ENCODE measurements around the gene DNAJC24.

Gene DNAJC24

DNA sequence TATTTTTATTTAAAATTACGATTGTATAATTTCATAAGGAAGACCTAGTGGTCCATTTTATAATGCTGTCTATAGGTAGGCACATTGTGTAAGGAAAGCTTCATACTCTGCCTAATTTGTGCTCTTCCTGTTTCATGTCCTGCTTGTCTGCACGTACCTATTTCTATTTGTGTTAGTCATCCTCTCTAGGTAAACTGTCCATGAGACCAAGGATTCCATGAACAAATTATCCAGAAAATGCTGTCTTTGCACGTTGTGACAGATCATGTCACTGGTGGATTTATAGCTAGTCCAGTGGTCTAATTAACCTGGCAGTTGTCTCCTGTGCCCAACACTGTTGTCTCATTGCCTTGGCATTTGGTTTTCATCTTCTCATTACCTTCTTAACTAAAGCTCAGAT is 44.7 kb downstream of the DNAJC24 start:
- DNase-seq (ENCODE audit: low read depth in 1 of 2, low spot score in 1 of 2) = no peak

GRCh38 chr11:31415435-31415834 is 45.8 kb downstream of the DNAJC24 start:
- DNase-seq (ENCODE audit: low read depth in 1 of 2, low spot score in 1 of 2) = no peak

- no peak for DNase-seq (ENCODE audit: low read depth in 1 of 2, low spot score in 1 of 2)
Observed at GRCh38 chr11:31417357-31417756, 47.7 kb downstream of the DNAJC24 start.

DNA sequence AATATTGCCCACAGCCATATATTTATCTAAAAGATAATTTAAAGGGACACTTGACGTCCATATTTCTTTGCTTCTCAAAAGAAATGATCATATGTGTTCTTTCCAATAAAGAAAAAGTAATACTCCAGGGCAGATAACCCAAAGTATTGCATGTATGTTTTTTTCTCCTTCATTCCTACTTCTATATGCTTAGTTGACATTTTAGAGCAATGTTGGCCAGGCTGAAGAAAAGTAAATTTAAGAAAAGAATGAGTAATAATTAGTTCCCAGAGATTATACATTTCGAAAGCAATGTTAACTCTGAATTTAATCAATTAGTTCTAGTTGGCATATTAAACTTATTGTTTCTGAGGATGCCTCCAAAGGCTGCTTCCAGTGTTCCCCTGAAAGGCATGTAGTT is 48.2 kb downstream of the DNAJC24 start:
- no peak for DNase-seq (ENCODE audit: low read depth in 1 of 2, low spot score in 1 of 2)

GRCh38 chr11:31419138-31419537 is 49.5 kb downstream of the DNAJC24 start:
- no peak for DNase-seq (ENCODE audit: low read depth in 1 of 2, low spot score in 1 of 2)

- DNase-seq (ENCODE audit: low read depth in 1 of 2, low spot score in 1 of 2) = no peak
Observed at GRCh38 chr11:31419669-31420068, 50.0 kb downstream of the DNAJC24 start.

GRCh38 chr11:31421820-31422219 is 52.2 kb downstream of the DNAJC24 start:
- no peak for DNase-seq (ENCODE audit: low read depth in 1 of 2, low spot score in 1 of 2)

DNA sequence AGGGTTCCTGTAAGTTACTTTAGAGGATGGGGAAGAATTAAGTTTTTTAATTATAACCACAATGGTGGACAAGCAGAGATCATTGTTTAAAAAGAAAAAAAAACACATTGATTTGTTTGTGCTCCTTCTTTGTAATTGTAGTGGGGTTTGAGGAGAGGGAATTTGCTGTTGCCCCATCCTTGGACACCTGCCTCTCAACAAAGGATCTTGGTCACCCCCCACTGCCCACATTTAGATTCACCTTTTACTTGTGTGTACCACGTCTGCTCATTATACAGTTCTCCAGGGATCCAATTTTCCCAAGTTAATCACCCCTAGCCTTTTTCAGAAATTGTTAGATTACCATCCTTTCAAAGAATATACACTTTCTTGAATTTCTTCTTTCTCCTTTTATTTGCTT is 53.0 kb downstream of the DNAJC24 start:
- DNase-seq (ENCODE audit: low read depth in 1 of 2, low spot score in 1 of 2) = no peak

DNA sequence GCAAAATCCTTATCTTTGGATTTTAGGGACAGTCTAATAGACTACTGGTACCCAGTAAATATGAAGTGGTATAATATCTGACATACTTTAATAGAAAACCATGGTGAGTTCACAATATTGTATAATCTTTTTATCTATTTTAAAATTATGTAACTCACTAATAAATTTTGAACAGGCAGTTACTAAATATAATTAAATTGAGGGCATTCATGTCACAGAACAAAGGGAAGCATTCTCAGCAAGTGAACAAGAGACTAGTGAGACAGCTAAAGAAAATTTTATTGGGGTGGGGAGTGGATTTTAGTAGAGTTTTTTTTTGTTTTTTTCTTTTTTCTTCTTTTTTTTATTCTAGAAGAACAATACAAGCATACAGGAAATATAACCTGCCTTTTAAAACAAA is 55.0 kb downstream of the DNAJC24 start:
- no peak for DNase-seq (ENCODE audit: low read depth in 1 of 2, low spot score in 1 of 2)

DNA sequence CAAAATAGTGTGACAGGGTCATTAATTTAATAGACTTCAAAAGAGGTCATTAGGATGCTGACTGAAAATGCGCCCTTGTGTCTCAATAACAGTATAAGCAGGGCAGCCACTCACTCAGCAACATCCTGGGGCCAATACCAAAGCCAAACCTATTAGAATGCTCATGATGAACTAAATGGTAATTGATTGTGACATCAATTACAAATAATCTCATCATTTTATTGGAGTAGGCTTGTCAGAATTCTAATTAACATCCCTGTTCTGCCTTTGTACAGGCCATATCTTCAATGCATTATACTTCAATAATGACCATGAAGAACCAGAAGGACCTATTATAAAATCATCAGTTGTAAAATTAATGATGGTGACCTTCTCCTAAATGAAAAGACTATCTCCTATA is 64.2 kb downstream of the DNAJC24 start:
- DNase-seq (ENCODE audit: low read depth in 1 of 2, low spot score in 1 of 2) = no peak

DNA sequence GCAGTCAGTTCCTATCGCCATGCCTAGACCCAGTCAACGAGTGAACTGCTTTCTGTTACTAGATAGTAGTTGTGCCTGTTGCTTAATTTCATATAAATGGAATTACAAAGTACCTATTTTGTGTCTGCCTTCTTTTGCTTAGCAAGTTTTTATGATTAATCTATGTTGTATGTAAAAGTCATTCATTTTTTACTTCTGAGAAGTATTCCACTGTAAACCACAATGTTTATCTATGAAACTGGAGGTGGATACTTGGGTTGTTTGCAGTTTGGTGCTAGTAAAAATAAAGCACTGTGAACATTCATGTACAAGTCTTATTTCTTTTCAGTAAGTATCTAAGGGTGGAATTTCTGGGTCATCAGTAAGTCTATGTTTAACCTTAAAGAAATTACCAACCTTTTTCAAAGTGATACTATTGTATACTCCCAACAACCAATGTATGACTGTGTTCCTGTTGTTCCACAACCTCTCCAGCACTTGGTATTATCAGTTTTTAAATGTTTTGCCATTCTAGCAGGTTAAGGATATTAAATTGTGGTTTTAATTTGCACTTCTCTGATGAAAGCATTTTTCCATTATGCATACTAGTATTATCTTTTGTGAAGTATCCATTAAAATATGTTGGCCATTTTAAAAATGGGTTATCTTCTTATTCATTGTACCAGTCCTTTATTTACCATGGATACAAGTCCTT is 68.2 kb downstream of the DNAJC24 start:
- DNase-seq (ENCODE audit: low read depth in 1 of 2, low spot score in 1 of 2) = no peak

- DNase-seq (ENCODE audit: low read depth in 1 of 2, low spot score in 1 of 2) = no peak
Observed at GRCh38 chr11:31441296-31441695, 71.6 kb downstream of the DNAJC24 start.

DNA sequence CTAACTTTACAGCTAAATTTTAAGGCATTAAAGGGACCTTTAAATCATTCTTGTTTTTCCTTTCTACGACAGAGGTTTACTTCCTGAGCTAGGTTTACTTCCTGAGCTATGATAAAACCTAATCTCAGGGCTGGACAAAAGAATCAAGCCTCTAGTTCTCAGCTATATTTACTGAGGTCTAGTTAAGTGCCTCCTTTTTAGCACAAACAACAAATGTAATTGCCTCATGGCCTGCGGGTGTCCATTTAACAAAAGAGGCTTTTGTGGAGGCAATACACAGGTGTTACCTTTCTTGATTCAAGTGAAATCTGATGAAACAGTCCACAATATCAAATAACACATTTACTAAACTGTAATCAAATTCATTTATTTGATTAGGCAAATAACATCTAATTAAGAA is 72.4 kb downstream of the DNAJC24 start:
- no peak for DNase-seq (ENCODE audit: low read depth in 1 of 2, low spot score in 1 of 2)

GRCh38 chr11:31443802-31444201 is 74.1 kb downstream of the DNAJC24 start:
- DNase-seq (ENCODE audit: low read depth in 1 of 2, low spot score in 1 of 2) = no peak

- DNase-seq (ENCODE audit: low read depth in 1 of 2, low spot score in 1 of 2) = no peak
Observed at GRCh38 chr11:31445621-31446020, 76.0 kb downstream of the DNAJC24 start.

GRCh38 chr11:31449040-31449439 is 79.4 kb downstream of the DNAJC24 start:
- no peak for DNase-seq (ENCODE audit: low read depth in 1 of 2, low spot score in 1 of 2)

DNA sequence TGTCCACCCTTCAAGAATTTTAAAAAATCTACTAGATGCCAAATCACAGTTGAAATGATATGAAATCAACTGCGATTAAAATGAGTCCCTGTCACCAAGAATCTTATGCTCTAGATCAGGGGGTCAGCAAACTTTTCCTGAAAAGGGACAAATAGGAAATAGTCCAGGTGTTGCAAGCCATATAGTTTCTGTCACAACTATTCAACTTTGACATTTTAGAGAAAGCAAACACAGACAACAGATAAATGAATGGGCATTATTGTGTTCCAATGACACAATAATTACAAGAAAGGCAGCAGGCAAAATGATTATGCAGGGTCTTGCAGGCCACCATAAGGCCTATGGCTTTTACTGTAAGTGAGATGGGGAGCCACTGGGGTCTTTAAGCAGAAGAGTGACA is 81.2 kb downstream of the DNAJC24 start:
- DNase-seq (ENCODE audit: low read depth in 1 of 2, low spot score in 1 of 2) = no peak

GRCh38 chr11:31455177-31455576 is 85.5 kb downstream of the DNAJC24 start:
- no peak for DNase-seq (ENCODE audit: low read depth in 1 of 2, low spot score in 1 of 2)

GRCh38 chr11:31464436-31464835 is 94.8 kb downstream of the DNAJC24 start:
- no peak for DNase-seq (ENCODE audit: low read depth in 1 of 2, low spot score in 1 of 2)

DNA sequence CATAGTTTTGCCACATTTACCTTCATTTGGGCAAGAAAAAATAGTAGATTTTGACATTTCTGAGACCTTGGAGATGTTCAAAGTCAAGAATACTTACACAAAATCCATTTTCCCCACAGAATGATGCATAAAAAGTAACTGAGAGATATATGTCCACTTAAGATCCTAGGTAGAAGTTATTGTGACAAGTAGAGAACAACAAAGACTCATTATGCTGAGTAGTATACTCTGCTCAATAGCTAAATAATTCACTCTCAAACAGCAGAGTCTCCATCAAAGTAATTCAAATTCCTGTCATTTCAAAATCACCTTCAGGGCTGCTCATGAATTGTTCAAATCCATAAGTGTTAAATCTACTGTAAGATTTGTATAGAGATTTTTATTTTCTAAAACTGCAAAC is 104.4 kb downstream of the DNAJC24 start:
- DNase-seq (ENCODE audit: low read depth in 1 of 2, low spot score in 1 of 2) = no peak

- no peak for DNase-seq (ENCODE audit: low read depth in 1 of 2, low spot score in 1 of 2)
Observed at GRCh38 chr11:31477528-31478222, 108.0 kb downstream of the DNAJC24 start.

DNA sequence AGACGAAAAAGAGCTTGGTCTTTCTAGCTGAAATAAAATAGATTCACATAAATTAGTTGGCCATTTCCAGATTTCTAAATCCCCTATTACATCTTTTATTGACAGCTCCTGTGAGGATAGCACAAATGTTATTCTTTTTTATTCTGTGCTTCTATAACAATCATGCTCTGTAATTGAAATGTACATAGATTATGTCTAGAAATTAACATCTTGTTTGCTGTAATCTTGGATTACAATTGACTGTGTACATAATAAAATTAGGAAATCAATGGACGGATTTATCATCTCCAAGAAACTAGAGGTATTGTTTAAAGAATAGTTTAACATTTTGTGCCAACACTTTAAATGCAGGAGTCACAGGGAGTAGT is 108.5 kb downstream of the DNAJC24 start:
- DNase-seq (ENCODE audit: low read depth in 1 of 2, low spot score in 1 of 2) = no peak

GRCh38 chr11:31479066-31479465 is 109.4 kb downstream of the DNAJC24 start:
- no peak for DNase-seq (ENCODE audit: low read depth in 1 of 2, low spot score in 1 of 2)

Data from activated CD4-positive, alpha-beta T cell treated with anti-CD3 and anti-CD28 coated beads, Interleukin-2, amount 50 U/mL, for 24 hours (primary cell).